ENCODE measurements around the gene PIGK. TPM values are rescaled to one million over a fixed set of nuclear protein-coding genes. Genes with fewer than 3 reads are reported as not detected.

PIGK gene
- 10 to 100 TPM; 10.9 to 23.0 (median 14.4) TPM for total RNA-seq

- ATAC-seq (ENCODE audit: low FRiP score) = peak; percentile 92
- peak; percentile 60 for DNase-seq (ENCODE audit: low spot score)
- no peak for TF ChIP-seq CTCF (IDR thresholded peaks at IDR 0.05)
These were observed at the start of gene PIGK for GRCh38 chr1:77219166-77219887. Gene PIGK, minus strand, starts transcription at chr1:77219430. Its CDS starts 28 bp downstream, at chr1:77219402.

GRCh38 chr1:77267035-77267434 is 47.8 kb upstream of the PIGK start:
- no peak for DNase-seq (ENCODE audit: low spot score)
- no peak for ATAC-seq (ENCODE audit: low FRiP score)
- TF ChIP-seq CTCF (IDR thresholded peaks at IDR 0.05) = no peak

GRCh38 chr1:77265180-77265579 is 46.0 kb upstream of the PIGK start:
- ATAC-seq (ENCODE audit: low FRiP score) (no peak), DNase-seq (ENCODE audit: low spot score) (no peak)
- TF ChIP-seq CTCF (IDR thresholded peaks at IDR 0.05) = no peak

GRCh38 chr1:77263708-77264107 is 44.5 kb upstream of the PIGK start:
- TF ChIP-seq CTCF (IDR thresholded peaks at IDR 0.05) = no peak
- ATAC-seq (ENCODE audit: low FRiP score) = no peak
- DNase-seq (ENCODE audit: low spot score) = no peak

GRCh38 chr1:77253211-77253610 is 34.0 kb upstream of the PIGK start:
- ATAC-seq (ENCODE audit: low FRiP score) (no peak), DNase-seq (ENCODE audit: low spot score) (no peak)
- no peak for TF ChIP-seq CTCF (IDR thresholded peaks at IDR 0.05)

- no peak for ATAC-seq (ENCODE audit: low FRiP score)
- no peak for DNase-seq (ENCODE audit: low spot score)
- TF ChIP-seq CTCF (IDR thresholded peaks at IDR 0.05) = no peak
These were observed 30.9 kb upstream of the PIGK start for GRCh38 chr1:77250126-77250525.

- ATAC-seq (ENCODE audit: low FRiP score) = no peak
- no peak for TF ChIP-seq CTCF (IDR thresholded peaks at IDR 0.05)
These were observed 26.6 kb upstream of the PIGK start for GRCh38 chr1:77245830-77246229.

More at GRCh38 chr1:77245830-77246229, 26.6 kb upstream of the PIGK start:
- no peak for DNase-seq (ENCODE audit: low spot score)

All from omental fat pad (tissue), 4 donors.